ENCODE results near the gene C19orf53.
"Not testable (repeated sequence)": the region's sequence is repeated elsewhere in the genome, so short reads cannot be mapped to it uniquely, and the experiment has no call there.

C19orf53 gene

GRCh38 chr19:13762635-13763235, 11.5 kb upstream of the C19orf53 start:
- DNase-seq (ENCODE audit: extremely low spot score, insufficient read length, low read depth) (no peak), FAIRE-seq (no peak)

- no peak for DNase-seq (ENCODE audit: extremely low spot score, insufficient read length, low read depth)
- FAIRE-seq, result no peak
Observed at GRCh38 chr19:13763265-13763664, 11.0 kb upstream of the C19orf53 start.

- FAIRE-seq (peak; percentile 73), DNase-seq (ENCODE audit: extremely low spot score, insufficient read length, low read depth) (peak; percentile 72)
Observed at GRCh38 chr19:13764101-13764807, 10.0 kb upstream of the C19orf53 start, which contains the start of gene MRI1. Gene MRI1 (plus strand): TSS chr19:13764522. CDS start chr19:13764589, 67 bp downstream.

GRCh38 chr19:13764821-13765394, 9.3 kb upstream of the C19orf53 start:
- FAIRE-seq (no peak), DNase-seq (ENCODE audit: extremely low spot score, insufficient read length, low read depth) (no peak)

- no peak for DNase-seq (ENCODE audit: extremely low spot score, insufficient read length, low read depth)
- no peak for FAIRE-seq
Observed at GRCh38 chr19:13765395-13766094, 8.7 kb upstream of the C19orf53 start.

GRCh38 chr19:13766095-13766481, 8.2 kb upstream of the C19orf53 start:
- no peak for FAIRE-seq
- no peak for DNase-seq (ENCODE audit: extremely low spot score, insufficient read length, low read depth)

GRCh38 chr19:13768510-13768909, 5.7 kb upstream of the C19orf53 start:
- DNase-seq (ENCODE audit: extremely low spot score, insufficient read length, low read depth), result no peak
- FAIRE-seq, result no peak

GRCh38 chr19:13770013-13770635, 4.1 kb upstream of the C19orf53 start:
- FAIRE-seq (no peak), DNase-seq (ENCODE audit: extremely low spot score, insufficient read length, low read depth) (no peak)

- DNase-seq (ENCODE audit: extremely low spot score, insufficient read length, low read depth), result no peak
- no peak for FAIRE-seq
Observed at GRCh38 chr19:13778398-13778797, 4.1 kb downstream of the C19orf53 start.

- FAIRE-seq (no peak), DNase-seq (ENCODE audit: extremely low spot score, insufficient read length, low read depth) (no peak)
Observed at GRCh38 chr19:13778847-13779246, 4.6 kb downstream of the C19orf53 start.

GRCh38 chr19:13779794-13780193, 5.5 kb downstream of the C19orf53 start:
- DNase-seq (ENCODE audit: extremely low spot score, insufficient read length, low read depth); FAIRE-seq: not testable (repeated sequence)

GRCh38 chr19:13781547-13781946, 7.3 kb downstream of the C19orf53 start:
- FAIRE-seq, result no peak
- DNase-seq (ENCODE audit: extremely low spot score, insufficient read length, low read depth), result no peak

- FAIRE-seq (no peak), DNase-seq (ENCODE audit: extremely low spot score, insufficient read length, low read depth) (no peak)
Observed at GRCh38 chr19:13782537-13782936, 8.3 kb downstream of the C19orf53 start.

- DNase-seq (ENCODE audit: extremely low spot score, insufficient read length, low read depth) (no peak), FAIRE-seq (peak; percentile 66)
Observed at GRCh38 chr19:13783565-13784500, 9.6 kb downstream of the C19orf53 start.

- FAIRE-seq (no peak), DNase-seq (ENCODE audit: extremely low spot score, insufficient read length, low read depth) (no peak)
Observed at GRCh38 chr19:13784731-13785452, 10.6 kb downstream of the C19orf53 start.

GRCh38 chr19:13788991-13789390, 14.7 kb downstream of the C19orf53 start:
- DNase-seq (ENCODE audit: extremely low spot score, insufficient read length, low read depth) (no peak), FAIRE-seq (peak; percentile 45)

GRCh38 chr19:13790354-13790753, 16.1 kb downstream of the C19orf53 start:
- DNase-seq (ENCODE audit: extremely low spot score, insufficient read length, low read depth), result no peak
- peak; percentile 63 for FAIRE-seq

GRCh38 chr19:13793317-13793716, 19.1 kb downstream of the C19orf53 start:
- not testable (repeated sequence) for FAIRE-seq; DNase-seq (ENCODE audit: extremely low spot score, insufficient read length, low read depth)

GRCh38 chr19:13794398-13794756, 20.1 kb downstream of the C19orf53 start:
- FAIRE-seq (no peak), DNase-seq (ENCODE audit: extremely low spot score, insufficient read length, low read depth) (no peak)

Data from GM18507 (cell line).